ENCODE measurements around the gene ADCY7. TPM values are rescaled to one million over a fixed set of nuclear protein-coding genes. Genes with fewer than 3 reads are reported as not detected.

The ADCY7 gene
- total RNA-seq, 1 donor from 2014 or later = 24.4 TPM

Small RNA genes lying within 50 kb of the gene (microRNA-seq; reads per million reads assigned to microRNA genes)
- gene MIR6771 = not detected

Other genes with a start within 250 kb of the ADCY7 start
- gene CNEP1R1, start 241.3 kb upstream of the ADCY7 start, total RNA-seq = 15.5 and 27.3 TPM in 2 replicates
- 31.2 and 36.8 TPM in 2 replicates for gene HEATR3, start 200.6 kb upstream of the ADCY7 start, total RNA-seq
- gene TENT4B, start 113.2 kb upstream of the ADCY7 start, total RNA-seq = 15.8 and 17.3 TPM in 2 replicates
- 47.9 and 56.3 TPM in 2 replicates for gene BRD7, start 102.4 kb downstream of the ADCY7 start, total RNA-seq